Left ventricle myocardium inferior (tissue), 1 donor: ENCODE data around the gene KCNK18. TPM values are rescaled to one million over a fixed set of nuclear protein-coding genes. Genes with fewer than 3 reads are reported as not detected.

Experiments
- DNase-seq: peaks from one replicate; pipeline ENCODE4 v3.0.0-alpha.2; 2020
- H3K27ac ChIP-seq: fragments of 200-600 bp; replicated peaks from 2 replicates; pipeline ENCODE4 v1.8.0; 2021
- H3K27me3 ChIP-seq: fragments of 200-600 bp; 2 replicates; pipeline ENCODE4 v1.8.0; 2021; ENCODE audit warnings: low read depth
- H3K36me3 ChIP-seq: fragments of 200-600 bp; 2 replicates; pipeline ENCODE4 v1.8.0; 2021
- H3K4me1 ChIP-seq: fragments of 200-600 bp; 2 replicates; pipeline ENCODE4 v1.8.0; 2021
- H3K4me3 ChIP-seq: fragments of 200-600 bp; 2 replicates; pipeline ENCODE4 v1.8.0; 2021; ENCODE audit warnings: mild to moderate bottlenecking, moderate library complexity
- H3K9me3 ChIP-seq: fragments of 200-600 bp; replicated peaks from 2 replicates; pipeline ENCODE4 v1.8.0; 2021
- CTCF ChIP-seq: fragments of 200-600 bp; IDR thresholded peaks from 2 replicates; pipeline ENCODE4 v1.8.0; 2021; ENCODE audit warnings: antibody characterized with exemption, mild to moderate bottlenecking, borderline replicate concordance
- intact Hi-C: fragments of 100-400 bp; cut with micrococcal nuclease; formaldehyde crosslinking; loops from one replicate; pipeline ENCODE4 v1.11.0; 2022
- total RNA-seq: library from RNA; stranded (reverse); fragmentation: NEBNext Ultra II Directional; extraction: Animal tissue kit (Norgen Biotek cat#: 25700); gene quantifications from one replicate; pipeline ENCODE4 v1.2.1, GENCODE V29; 2021
- donor health status: DM: no; HTN: yes; CAD: no; lungs with severe emphysema.

The KCNK18 gene
- total RNA-seq, 1 donor from 2014 or later = not detected

- no peak for DNase-seq
- Histone ChIP-seq H3K36me3 (no peaks in the 10 kb centered on the region), H3K4me3 (no peak overlapping the region), H3K27me3 (peaks cover 100% of the 10 kb centered on the region), H3K27ac (no peak overlapping the region), H3K4me1 (peaks cover 32% of the 10 kb centered on the region), H3K9me3 (no peaks in the 10 kb centered on the region)
- TF ChIP-seq CTCF = no peak
- intact Hi-C loops = no loop called here
Measured at GRCh38 chr10:117161386-117162033, 35.8 kb upstream of the KCNK18 start.

GRCh38 chr10:117162093-117163060, 34.9 kb upstream of the KCNK18 start:
- H3K9me3 ChIP-seq = no peaks in the 10 kb centered on the region
- no peak overlapping the region for H3K27ac ChIP-seq
- DNase-seq = no peak
- intact Hi-C loops = no loop called here
- H3K4me1 ChIP-seq = peaks cover 32% of the 10 kb centered on the region
- peak overlapping the region; percentile 45 for H3K4me3 ChIP-seq
- no peaks in the 10 kb centered on the region for H3K36me3 ChIP-seq
- TF ChIP-seq CTCF = no peak
- H3K27me3 ChIP-seq = peaks cover 100% of the 10 kb centered on the region

DNA sequence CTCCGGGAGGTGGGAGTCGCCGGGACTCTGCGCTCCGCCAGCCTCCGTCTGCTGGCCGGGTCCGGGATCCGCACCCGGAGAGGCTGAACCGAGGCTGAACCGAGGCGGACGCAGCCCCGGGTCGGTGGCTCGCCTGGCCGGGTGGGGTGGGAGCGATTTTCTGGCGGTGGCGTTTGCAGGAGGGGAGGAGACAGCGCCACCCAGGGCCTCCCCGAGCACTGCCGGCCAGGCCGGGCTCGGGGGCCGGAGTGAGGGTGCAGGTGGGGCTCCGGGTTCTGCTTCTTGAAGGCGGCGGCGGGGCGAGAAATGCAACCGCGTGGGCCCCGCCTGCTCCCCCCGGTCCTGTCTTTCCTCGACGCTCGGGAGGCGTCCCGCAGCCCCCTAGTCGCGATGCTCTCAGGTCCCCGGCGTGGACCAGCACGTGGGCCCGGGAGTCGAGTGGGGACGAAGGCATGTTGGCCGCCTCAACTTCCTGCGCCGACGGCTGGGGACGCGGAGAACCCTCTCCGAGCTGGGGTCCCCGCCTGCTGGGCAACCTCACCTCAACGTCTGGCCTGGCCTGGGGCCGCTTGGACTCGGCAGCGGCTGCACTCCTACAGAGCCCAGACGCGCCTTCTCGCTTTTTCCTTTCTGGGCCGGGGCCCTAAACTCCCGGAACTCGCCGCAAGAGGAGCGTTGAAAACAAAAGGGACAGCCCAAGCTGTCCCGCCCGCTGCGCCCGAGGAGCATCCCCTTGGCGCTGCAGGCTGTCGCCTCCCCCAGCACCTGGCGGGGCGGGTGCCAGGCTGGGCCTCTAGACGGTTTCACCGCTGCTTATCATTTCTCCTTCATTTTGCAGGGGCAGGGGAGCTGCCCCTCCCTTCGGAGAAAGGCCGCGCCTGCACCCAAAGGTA, 34.0 kb upstream of the KCNK18 start:
- DNase-seq = no peak
- intact Hi-C loops = no loop called here
- H3K4me1 ChIP-seq = peaks cover 39% of the 10 kb centered on the region
- peaks cover 100% of the 10 kb centered on the region for H3K27me3 ChIP-seq
- H3K4me3 ChIP-seq = peak overlapping the region; percentile 45
- H3K27ac ChIP-seq = no peak overlapping the region
- no peaks in the 10 kb centered on the region for H3K9me3 ChIP-seq
- TF ChIP-seq CTCF = no peak
- no peaks in the 10 kb centered on the region for H3K36me3 ChIP-seq

DNA sequence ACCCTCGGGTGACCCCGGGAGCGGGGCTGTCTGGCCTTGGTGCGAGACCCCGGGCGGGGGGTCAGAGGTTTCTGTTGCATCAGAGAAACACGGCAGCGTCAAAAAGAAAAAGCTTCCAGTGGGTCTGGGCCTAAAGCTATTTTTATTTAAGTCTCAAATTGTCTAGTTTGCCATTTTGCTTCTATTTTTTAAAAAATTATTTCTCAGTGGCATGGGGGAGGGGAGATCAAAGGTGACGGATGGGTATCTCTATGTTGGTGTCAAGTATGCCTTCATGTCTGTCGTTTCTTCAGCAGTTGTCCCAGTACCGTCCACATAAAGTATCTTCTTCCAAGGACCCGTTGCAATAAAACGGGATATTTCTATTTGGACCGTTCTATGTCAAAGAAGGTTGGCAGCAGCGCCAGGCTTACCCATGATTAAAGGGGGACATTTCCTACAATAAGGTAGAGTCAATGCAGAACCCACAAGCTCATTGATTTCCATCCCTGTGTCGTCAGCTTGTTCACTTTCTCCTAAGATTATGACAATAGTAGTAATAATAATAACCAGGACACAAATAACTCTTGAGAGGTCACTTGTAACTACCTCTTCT, 33.2 kb upstream of the KCNK18 start:
- Histone ChIP-seq H3K9me3 (no peaks in the 10 kb centered on the region), H3K4me3 (no peak overlapping the region), H3K27ac (no peak overlapping the region), H3K27me3 (peaks cover 100% of the 10 kb centered on the region), H3K4me1 (peaks cover 41% of the 10 kb centered on the region), H3K36me3 (no peaks in the 10 kb centered on the region)
- intact Hi-C loops = no loop called here
- TF ChIP-seq CTCF = no peak
- no peak for DNase-seq
